ENCODE results near the gene FEN1. TPM values are rescaled to one million over a fixed set of nuclear protein-coding genes. Genes with fewer than 3 reads are reported as not detected.

Gene FEN1
- total RNA-seq, 1 donor from 2014 or later: 147 TPM

- H3K4me3 Mint-ChIP-seq: no peak overlapping the region
- DNase-seq (ENCODE audit: low spot score): no peak
- peaks cover 15% of the 10 kb centered on the region for H3K36me3 Mint-ChIP-seq (ENCODE audit: low read depth)
- intact Hi-C loops (cut with micrococcal nuclease): no loop called here
- H3K27ac Mint-ChIP-seq: no peak overlapping the region
- no peaks in the 10 kb centered on the region for H3K9me3 Mint-ChIP-seq
- no peaks in the 10 kb centered on the region for H3K27me3 Mint-ChIP-seq (ENCODE audit: insufficient read depth)
- H3K4me1 Mint-ChIP-seq (ENCODE audit: low read depth): peaks cover 8% of the 10 kb centered on the region
Observed at GRCh38 chr11:61782299-61782698, 10.4 kb upstream of the FEN1 start.

GRCh38 chr11:61782841-61783240, 9.9 kb upstream of the FEN1 start:
- H3K27ac Mint-ChIP-seq: no peak overlapping the region
- peaks cover 15% of the 10 kb centered on the region for H3K36me3 Mint-ChIP-seq (ENCODE audit: low read depth)
- DNase-seq (ENCODE audit: low spot score): no peak
- no peaks in the 10 kb centered on the region for H3K27me3 Mint-ChIP-seq (ENCODE audit: insufficient read depth)
- H3K9me3 Mint-ChIP-seq: no peaks in the 10 kb centered on the region
- H3K4me1 Mint-ChIP-seq (ENCODE audit: low read depth): peaks cover 6% of the 10 kb centered on the region
- no peak overlapping the region for H3K4me3 Mint-ChIP-seq
- intact Hi-C loops (cut with micrococcal nuclease): no loop called here

GRCh38 chr11:61783717-61784505, 8.8 kb upstream of the FEN1 start:
- Mint-ChIP-seq H3K4me1 (ENCODE audit: low read depth) (no peaks in the 10 kb centered on the region), H3K9me3 (no peaks in the 10 kb centered on the region), H3K4me3 (no peak overlapping the region), H3K36me3 (ENCODE audit: low read depth) (peaks cover 23% of the 10 kb centered on the region), H3K27me3 (ENCODE audit: insufficient read depth) (no peaks in the 10 kb centered on the region), H3K27ac (peak overlapping the region; percentile 48)
- intact Hi-C loops (cut with micrococcal nuclease): no loop called here
- no peak for DNase-seq (ENCODE audit: low spot score)

- Mint-ChIP-seq H3K27me3 (ENCODE audit: insufficient read depth) (no peaks in the 10 kb centered on the region), H3K36me3 (ENCODE audit: low read depth) (peaks cover 28% of the 10 kb centered on the region), H3K9me3 (no peaks in the 10 kb centered on the region), H3K27ac (no peak overlapping the region), H3K4me1 (ENCODE audit: low read depth) (peaks cover 2% of the 10 kb centered on the region), H3K4me3 (no peak overlapping the region)
- intact Hi-C loops (cut with micrococcal nuclease): no loop called here
- no peak for DNase-seq (ENCODE audit: low spot score)
Observed at GRCh38 chr11:61784506-61784805, 8.3 kb upstream of the FEN1 start.

- Mint-ChIP-seq H3K36me3 (ENCODE audit: low read depth) (peaks cover 36% of the 10 kb centered on the region), H3K4me1 (ENCODE audit: low read depth) (peaks cover 13% of the 10 kb centered on the region)
Observed at GRCh38 chr11:61785837-61786402, 6.8 kb upstream of the FEN1 start.

GRCh38 chr11:61787928-61788491, 4.7 kb upstream of the FEN1 start:
- Mint-ChIP-seq H3K4me3 (no peak overlapping the region), H3K4me1 (ENCODE audit: low read depth) (peaks cover 21% of the 10 kb centered on the region)

More at GRCh38 chr11:61785837-61786402, 6.8 kb upstream of the FEN1 start:
- Mint-ChIP-seq H3K27ac (no peak overlapping the region), H3K4me3 (no peak overlapping the region), H3K9me3 (no peaks in the 10 kb centered on the region), H3K27me3 (ENCODE audit: insufficient read depth) (no peaks in the 10 kb centered on the region)
- intact Hi-C loops (cut with micrococcal nuclease): no loop called here
- no peak for DNase-seq (ENCODE audit: low spot score)

GRCh38 chr11:61791737-61792309, 888 bp upstream of the FEN1 start:
- H3K4me3 Mint-ChIP-seq: peak overlapping the region; percentile 96
- no peaks in the 10 kb centered on the region for H3K9me3 Mint-ChIP-seq
- intact Hi-C loops (cut with micrococcal nuclease): loop anchor here (1.0 to 5.0 kb wide), 11 partner anchors 23 to 431 kb away; partner anchors contain the start of genes CYB561A3, FADS3, MYRF and SDHAF2
- peaks cover 45% of the 10 kb centered on the region for H3K36me3 Mint-ChIP-seq (ENCODE audit: low read depth)
- peaks cover 52% of the 10 kb centered on the region for H3K4me1 Mint-ChIP-seq (ENCODE audit: low read depth)
- no peaks in the 10 kb centered on the region for H3K27me3 Mint-ChIP-seq (ENCODE audit: insufficient read depth)
- peak overlapping the region; percentile 99 for H3K27ac Mint-ChIP-seq
- peak; percentile 19 for DNase-seq (ENCODE audit: low spot score)

More at GRCh38 chr11:61787928-61788491, 4.7 kb upstream of the FEN1 start:
- Mint-ChIP-seq H3K27ac (no peak overlapping the region), H3K36me3 (ENCODE audit: low read depth) (peaks cover 43% of the 10 kb centered on the region), H3K9me3 (no peaks in the 10 kb centered on the region), H3K27me3 (ENCODE audit: insufficient read depth) (no peaks in the 10 kb centered on the region)
- intact Hi-C loops (cut with micrococcal nuclease): no loop called here
- DNase-seq (ENCODE audit: low spot score): no peak

GRCh38 chr11:61793083-61793828, 545 bp downstream of the FEN1 start:
- H3K9me3 Mint-ChIP-seq: no peaks in the 10 kb centered on the region
- peak overlapping the region; percentile 96 for H3K4me3 Mint-ChIP-seq
- no peaks in the 10 kb centered on the region for H3K27me3 Mint-ChIP-seq (ENCODE audit: insufficient read depth)
- H3K27ac Mint-ChIP-seq: peak overlapping the region; percentile 99
- DNase-seq (ENCODE audit: low spot score): no peak
- H3K4me1 Mint-ChIP-seq (ENCODE audit: low read depth): peaks cover 65% of the 10 kb centered on the region
- intact Hi-C loops (cut with micrococcal nuclease): loop anchor here (2.0 to 5.0 kb wide), 3 partner anchors 41 to 361 kb away; partner anchors contain the start of genes FADS3, MYRF and SDHAF2
- H3K36me3 Mint-ChIP-seq (ENCODE audit: low read depth): peaks cover 47% of the 10 kb centered on the region

- Mint-ChIP-seq H3K27me3 (ENCODE audit: insufficient read depth) (no peaks in the 10 kb centered on the region), H3K27ac (peak overlapping the region; percentile 99), H3K36me3 (ENCODE audit: low read depth) (peaks cover 44% of the 10 kb centered on the region), H3K9me3 (no peaks in the 10 kb centered on the region), H3K4me1 (ENCODE audit: low read depth) (peaks cover 69% of the 10 kb centered on the region), H3K4me3 (peak overlapping the region; percentile 96)
- no peak for DNase-seq (ENCODE audit: low spot score)
- intact Hi-C loops (cut with micrococcal nuclease): loop anchor here (2.0 to 5.0 kb wide), 3 partner anchors 42 to 362 kb away; partner anchors contain the start of genes FADS3, MYRF and SDHAF2
Observed at GRCh38 chr11:61793829-61794204, 1.1 kb downstream of the FEN1 start.

- intact Hi-C loops (cut with micrococcal nuclease): loop anchor here (5.0 kb wide), 2 partner anchors 42 to 362 kb away; partner anchors contain the start of genes MYRF and SDHAF2
- H3K4me3 Mint-ChIP-seq: peak overlapping the region; percentile 69
- peaks cover 66% of the 10 kb centered on the region for H3K4me1 Mint-ChIP-seq (ENCODE audit: low read depth)
- H3K36me3 Mint-ChIP-seq (ENCODE audit: low read depth): peaks cover 44% of the 10 kb centered on the region
- no peak for DNase-seq (ENCODE audit: low spot score)
- no peaks in the 10 kb centered on the region for H3K27me3 Mint-ChIP-seq (ENCODE audit: insufficient read depth)
- H3K9me3 Mint-ChIP-seq: no peaks in the 10 kb centered on the region
- no peak overlapping the region for H3K27ac Mint-ChIP-seq
Observed at GRCh38 chr11:61794579-61794978, 1.9 kb downstream of the FEN1 start.

- intact Hi-C loops (cut with micrococcal nuclease): loop anchor here (5.0 kb wide), 1 partner anchor 172 kb away; the partner anchor contains the start of gene FTH1
- Mint-ChIP-seq H3K4me3 (peak overlapping the region; percentile 69), H3K4me1 (ENCODE audit: low read depth) (peaks cover 57% of the 10 kb centered on the region), H3K9me3 (no peaks in the 10 kb centered on the region), H3K36me3 (ENCODE audit: low read depth) (peaks cover 39% of the 10 kb centered on the region), H3K27ac (no peak overlapping the region), H3K27me3 (ENCODE audit: insufficient read depth) (no peaks in the 10 kb centered on the region)
- DNase-seq (ENCODE audit: low spot score): no peak
Observed at GRCh38 chr11:61795459-61795858, 2.7 kb downstream of the FEN1 start.

GRCh38 chr11:61795876-61796526, 3.3 kb downstream of the FEN1 start:
- Mint-ChIP-seq H3K9me3 (no peaks in the 10 kb centered on the region), H3K4me1 (ENCODE audit: low read depth) (peaks cover 57% of the 10 kb centered on the region), H3K36me3 (ENCODE audit: low read depth) (peaks cover 41% of the 10 kb centered on the region), H3K27ac (peak overlapping the region; percentile 29), H3K27me3 (ENCODE audit: insufficient read depth) (no peaks in the 10 kb centered on the region), H3K4me3 (no peak overlapping the region)
- intact Hi-C loops (cut with micrococcal nuclease): loop anchor here (5.0 kb wide), 1 partner anchor 171 kb away; the partner anchor contains the start of gene FTH1
- DNase-seq (ENCODE audit: low spot score): no peak
